H1 (cell line): ENCODE data around the gene SMYD1.

Experiments used
- CEBPB ChIP-seq: IDR thresholded peaks from 2 replicates; pipeline ENCODE4 v1.6.1; 2012; ENCODE audit warnings: low read depth, low read length
- EZH2 ChIP-seq: fragments of 200-600 bp; sonication (generic); IDR thresholded peaks from 2 replicates; pipeline ENCODE4 v1.7.1; 2012; ENCODE audit warnings: low read depth, mild to moderate bottlenecking, moderate library complexity, low read length, inconsistent platforms; ENCODE audit not compliant: severe bottlenecking
- FOSL1 ChIP-seq: IDR thresholded peaks from 2 replicates; pipeline ENCODE4 v1.6.1; 2011; ENCODE audit warnings: mild to moderate bottlenecking, low read depth, low read length, moderate library complexity; ENCODE audit not compliant: insufficient read depth
- POLR2A ChIP-seq, 2 experiments: IDR thresholded peaks; 1 replicate in 1 of 2; 2 replicates in 1 of 2; pipeline ENCODE4 v1.6.1; 2011; ENCODE audit warnings: low read depth in 2 of 2, low read length in 2 of 2, mild to moderate bottlenecking in 2 of 2; ENCODE audit errors: control extremely low read depth in 1 of 2
- POLR2AphosphoS5 ChIP-seq: IDR thresholded peaks from 2 replicates; pipeline ENCODE4 v1.6.1; 2011; ENCODE audit warnings: low read depth, low read length
- SUZ12 ChIP-seq: fragments of 200-600 bp; sonication (generic); IDR thresholded peaks from 2 replicates; pipeline ENCODE4 v1.6.1; 2012; ENCODE audit warnings: mild to moderate bottlenecking, inconsistent platforms, low read length, moderate library complexity, mixed read lengths

GRCh38 chr2:88148929-88149438 lies 81.4 kb downstream of the SMYD1 start:
- no peak for TF ChIP-seq CEBPB
- no peak for TF ChIP-seq FOSL1
- TF ChIP-seq POLR2AphosphoS5 = no peak
- no peak for TF ChIP-seq EZH2
- TF ChIP-seq POLR2A (IDR thresholded peaks at IDR 0.05; ENCODE audit: control extremely low read depth in 1 of 2, low read depth in 2 of 2, low read length in 2 of 2) = no peak
- TF ChIP-seq SUZ12 = no peak
